GM12878 (cell line): ENCODE measurements around the gene NAE1. TPM values are rescaled to one million over a fixed set of nuclear protein-coding genes. Genes with fewer than 3 reads are reported as not detected.

Experiments
- ATAC-seq: fragments of 200-7000 bp; cut with Tn5 transposase; 3 replicates; pipeline ENCODE4 v1.9.1; 2020; ENCODE audit warnings: mild to moderate bottlenecking, moderate library complexity
- BruUV-seq: library from RNA; stranded (reverse); fragments of 400-500 nt; replicated peaks from 2 replicates; lab custom pipeline; 2021; lab: Mats Ljungman, UMichigan
- CTCF ChIA-PET: fragments of 300-600 bp; sonication (Branson Sonifier 250); formaldehyde crosslinking; extraction: SDS; loops from one replicate; lab custom pipeline; 2021; ENCODE audit warnings: inconsistent platforms; lab: Yijun Ruan, JAX
- POLR2A ChIA-PET: fragments of 350-600 bp; formaldehyde crosslinking; extraction: SDS; loops from one replicate; lab custom pipeline; 2021; ENCODE audit warnings: inconsistent platforms; lab: Charles Lee
- RAD21 ChIA-PET: fragments of 300-600 bp; sonication (Branson Sonifier 250); formaldehyde crosslinking; loops from one replicate; lab custom pipeline; 2023; ENCODE audit warnings: antibody characterized with exemption; ENCODE audit not compliant: unreplicated experiment; lab: Charles Lee
- SMC1A ChIA-PET: fragments of 300-600 bp; sonication (Branson Sonifier 250); formaldehyde crosslinking; loops from one replicate; lab custom pipeline; 2023; ENCODE audit not compliant: unreplicated experiment, uncharacterized antibody; lab: Charles Lee
- DNase-seq: peaks from one replicate; pipeline ENCODE4 v3.0.0-alpha.2; 2011; ENCODE audit warnings: low read depth, low spot score
- FAIRE-seq: peaks from 3 replicates; lab custom pipeline; 2011; peaks lifted over from hg19 to GRCh38; lab: Jason Lieb, UNC
- H2AFZ ChIP-seq: 2 replicates; pipeline ENCODE4 v1.6.0; 2011; ENCODE audit warnings: low read depth, low read length, control low read depth; ENCODE audit not compliant: control insufficient read depth
- H3K27ac ChIP-seq: 2 replicates; pipeline ENCODE4 v1.5.1; 2011; ENCODE audit warnings: control low read depth; ENCODE audit not compliant: control insufficient read depth, insufficient read depth
- H3K27me3 ChIP-seq, 2 experiments: replicated peaks in 1 of 2; 2 replicates each; pipeline versions ENCODE4 v1.6.0 to v1.6.1; 2011; ENCODE audit warnings: low read length in 1 of 2; ENCODE audit not compliant: control insufficient read depth in 2 of 2, insufficient read depth in 2 of 2
- H3K36me3 ChIP-seq, 2 experiments: 2 replicates each; pipeline ENCODE4 v1.5.1; 2011; ENCODE audit warnings: low read length in 1 of 2; ENCODE audit not compliant: control insufficient read depth in 2 of 2, insufficient read depth in 2 of 2
- H3K4me1 ChIP-seq: 2 replicates; pipeline ENCODE4 v1.6.1; 2011; ENCODE audit warnings: mild to moderate bottlenecking, low read length, moderate library complexity, mixed read lengths; ENCODE audit not compliant: control insufficient read depth, insufficient read depth
- H3K4me2 ChIP-seq: 2 replicates; pipeline ENCODE4 v1.6.0; 2011; ENCODE audit warnings: control low read depth; ENCODE audit not compliant: control insufficient read depth, insufficient read depth
- H3K4me3 ChIP-seq: fragments of 200-600 bp; sonication (generic); 2 replicates; pipeline ENCODE4 v1.5.1; 2016
- H3K79me2 ChIP-seq: 2 replicates; pipeline ENCODE4 v1.6.0; 2011; ENCODE audit warnings: low read length; ENCODE audit not compliant: control insufficient read depth, insufficient read depth
- H3K9ac ChIP-seq: 2 replicates; pipeline ENCODE4 v1.8.0; 2011; ENCODE audit warnings: low read length, control low read depth, mixed read lengths; ENCODE audit not compliant: control insufficient read depth, insufficient read depth
- H3K9me3 ChIP-seq: replicated peaks from 3 replicates; pipeline ENCODE4 v1.5.1; 2011; ENCODE audit warnings: mild to moderate bottlenecking, low read length; ENCODE audit not compliant: control insufficient read depth, insufficient read depth
- H4K20me1 ChIP-seq: 2 replicates; pipeline ENCODE4 v1.6.0; 2011; ENCODE audit not compliant: control insufficient read depth, insufficient read depth
- CHD2 ChIP-seq: IDR thresholded peaks from 2 replicates; pipeline ENCODE4 v1.6.1; 2011; ENCODE audit warnings: low read depth, low read length, improper control_type of control experiment, borderline replicate concordance
- ESRRA ChIP-seq: IDR thresholded peaks from 2 replicates; pipeline ENCODE4 v1.6.1; 2012; ENCODE audit warnings: mild to moderate bottlenecking, low read length, improper control_type of control experiment
- HDAC2 ChIP-seq: fragments of 200-600 bp; sonication (generic); IDR thresholded peaks from 2 replicates; pipeline ENCODE4 v1.6.1; 2017
- SUZ12 ChIP-seq: fragments of 200-600 bp; sonication (generic); IDR thresholded peaks from one replicate; pipeline ENCODE4 v1.6.1; 2018; ENCODE audit warnings: antibody characterized with exemption, mild to moderate bottlenecking; ENCODE audit not compliant: unreplicated experiment
- TCF12 ChIP-seq: IDR thresholded peaks from 2 replicates; pipeline ENCODE4 v1.6.1; 2011; ENCODE audit warnings: low read depth, mild to moderate bottlenecking, low read length
- ZNF24 ChIP-seq: fragments of 450-650 bp; IDR thresholded peaks from 2 replicates; pipeline ENCODE4 v1.6.1; 2017; ENCODE audit warnings: antibody characterized with exemption, mild to moderate bottlenecking
- ZNF384 ChIP-seq: IDR thresholded peaks from 2 replicates; pipeline ENCODE4 v1.6.1; 2012; ENCODE audit warnings: low read depth, mild to moderate bottlenecking, low read length, improper control_type of control experiment, borderline replicate concordance
- in situ Hi-C: fragments of 300-500 bp; cut with MboI; formaldehyde crosslinking; loops from 9 replicates; pipeline ENCODE4 v1.14.3; 2018; ENCODE audit warnings: mixed read lengths
- intact Hi-C: fragments of 100-400 bp; cut with micrococcal nuclease; formaldehyde crosslinking; loops from one replicate; pipeline ENCODE4 v1.14.2; 2022; ENCODE audit not compliant: unreplicated experiment
- polyA plus RNA-seq, 11 experiments: library from polyadenylated mRNA; depleted of rRNA in 4 of 11; unstranded in 6 of 11; stranded (reverse) in 5 of 11; fragments of >200 nt; fragmentation: Nextera tagmentation in 4 of 11; fragmentation: Illumina TruSeq in 1 of 11; extraction: Ambion mirVana in 4 of 11; extraction: Trizol in 1 of 11; gene quantifications; 1 replicate in 1 of 11; 2 replicates in 10 of 11; pipeline versions ENCODE4 v1.2.1 to v1.2.3, GENCODE V29; 2011 to 2016; ENCODE audit warnings: inconsistent platforms in 2 of 11, missing spikeins in 2 of 11, low read depth in 1 of 11
- total RNA-seq, 4 experiments: library from RNA; depleted of rRNA in 3 of 4; stranded (reverse); fragments of >200 nt in 3 of 4; fragmentation: Illumina TruSeq in 1 of 4; extraction: Trizol in 1 of 4; gene quantifications; 2 replicates each; pipeline versions ENCODE4 v1.2.1 to v1.2.3, GENCODE V29; 2013 to 2021
- TF ChIP-seq, protein P1 (sequence below): fragments of 450-650 bp; formaldehyde crosslinking; IDR thresholded peaks from 2 replicates; pipeline ENCODE4 v1.4.0; 2022; ENCODE audit warnings: mild to moderate bottlenecking, moderate library complexity

Gene NAE1
- total and polyA plus RNA-seq, 10 of the 15 experiments (the other 5 are each of a cell fraction or from before 2014, with no cell fraction given): 58.7 to 106 (median 78.7) TPM

DNA sequence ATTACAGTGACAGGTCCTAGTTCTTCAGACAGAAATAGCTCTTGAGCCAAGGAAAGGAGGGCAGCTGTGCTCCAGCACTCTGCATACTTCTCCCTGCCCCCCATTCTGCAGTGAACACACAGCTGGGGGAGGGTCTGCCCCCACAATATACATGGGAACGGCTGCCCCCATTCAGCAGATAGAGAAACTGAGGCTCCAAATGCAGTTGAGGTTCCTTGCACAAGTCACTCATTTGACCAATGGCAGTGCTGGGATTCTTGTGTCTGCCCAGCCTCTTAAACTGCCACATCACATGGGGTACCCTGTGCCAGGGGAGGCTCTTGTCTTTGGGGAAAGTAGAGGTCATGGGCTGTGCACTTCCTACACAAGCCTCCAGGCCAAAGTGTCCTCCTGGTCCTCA lies 38.6 kb upstream of the NAE1 start (continued):
- no peak for TF ChIP-seq ZNF384

DNA sequence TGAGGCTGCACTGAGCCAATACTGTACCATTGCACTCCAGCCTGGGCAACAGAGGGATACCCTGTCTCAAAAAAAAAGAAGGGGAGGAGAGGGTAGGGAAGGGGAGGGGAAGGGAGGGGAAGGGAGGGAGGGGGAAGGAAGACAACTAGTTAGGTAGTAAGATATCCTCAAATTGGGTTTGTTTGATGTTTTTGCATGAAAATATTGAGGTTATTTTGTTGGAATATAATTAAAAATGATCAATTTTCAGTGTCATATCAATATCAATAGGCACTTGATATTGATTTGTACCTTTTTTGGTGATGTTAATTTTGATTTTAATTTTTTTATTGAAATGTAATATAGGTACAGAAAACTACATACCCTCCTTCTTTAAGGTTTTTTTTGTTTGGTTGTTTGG lies 32.9 kb upstream of the NAE1 start:
- ATAC-seq (no peak), FAIRE-seq (no peak), DNase-seq (no peak)
- H3K4me2 ChIP-seq: no peak overlapping the region
- SMC1A ChIA-PET: no interaction called here
- no peak overlapping the region for H2AFZ ChIP-seq
- no peaks in the 10 kb centered on the region for H3K79me2 ChIP-seq
- no peak overlapping the region for H3K27ac ChIP-seq
- in situ Hi-C loops: loop anchor here (5.0 kb wide), 1 partner anchor 251 kb away; no protein-coding TSS in a partner anchor
- CTCF ChIA-PET: interaction anchor here (0.6 to 1.1 kb wide), 2 partner anchors 35 to 627 kb away, joined by 3 to 4 read pairs; no protein-coding TSS in a partner anchor
- RAD21 ChIA-PET: no interaction called here
- no peaks in the 10 kb centered on the region for H3K27me3 ChIP-seq
- H3K4me1 ChIP-seq: peaks cover 4% of the 10 kb centered on the region
- no peaks in the 10 kb centered on the region for H3K36me3 ChIP-seq
- intact Hi-C loops: no loop called here
- H3K9ac ChIP-seq: no peak overlapping the region
- no peaks in the 10 kb centered on the region for H4K20me1 ChIP-seq
- H3K9me3 ChIP-seq: no peaks in the 10 kb centered on the region
- POLR2A ChIA-PET: no interaction called here
- no peak for TF ChIP-seq ESRRA
- TF ChIP-seq ZNF24: no peak
- no peak for TF ChIP-seq TCF12
- TF ChIP-seq SUZ12: no peak
- TF ChIP-seq CHD2: no peak
- TF ChIP-seq, protein P1, sequence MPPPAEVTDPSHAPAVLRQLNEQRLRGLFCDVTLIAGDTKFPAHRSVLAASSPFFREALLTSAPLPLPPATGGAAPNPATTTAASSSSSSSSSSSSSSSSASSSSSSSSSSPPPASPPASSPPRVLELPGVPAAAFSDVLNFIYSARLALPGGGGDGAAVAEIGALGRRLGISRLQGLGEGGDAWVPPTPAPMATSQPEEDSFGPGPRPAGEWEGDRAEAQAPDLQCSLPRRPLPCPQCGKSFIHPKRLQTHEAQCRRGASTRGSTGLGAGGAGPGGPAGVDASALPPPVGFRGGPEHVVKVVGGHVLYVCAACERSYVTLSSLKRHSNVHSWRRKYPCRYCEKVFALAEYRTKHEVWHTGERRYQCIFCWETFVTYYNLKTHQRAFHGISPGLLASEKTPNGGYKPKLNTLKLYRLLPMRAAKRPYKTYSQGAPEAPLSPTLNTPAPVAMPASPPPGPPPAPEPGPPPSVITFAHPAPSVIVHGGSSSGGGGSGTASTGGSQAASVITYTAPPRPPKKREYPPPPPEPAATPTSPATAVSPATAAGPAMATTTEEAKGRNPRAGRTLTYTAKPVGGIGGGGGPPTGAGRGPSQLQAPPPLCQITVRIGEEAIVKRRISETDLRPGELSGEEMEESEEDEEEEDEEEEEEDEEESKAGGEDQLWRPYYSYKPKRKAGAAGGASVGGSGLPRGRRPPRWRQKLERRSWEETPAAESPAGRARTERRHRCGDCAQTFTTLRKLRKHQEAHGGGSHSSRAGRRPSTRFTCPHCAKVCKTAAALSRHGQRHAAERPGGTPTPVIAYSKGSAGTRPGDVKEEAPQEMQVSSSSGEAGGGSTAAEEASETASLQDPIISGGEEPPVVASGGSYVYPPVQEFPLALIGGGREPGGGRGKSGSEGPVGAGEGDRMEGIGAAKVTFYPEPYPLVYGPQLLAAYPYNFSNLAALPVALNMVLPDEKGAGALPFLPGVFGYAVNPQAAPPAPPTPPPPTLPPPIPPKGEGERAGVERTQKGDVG (CRISPR knock-in tag): no peak
- TF ChIP-seq HDAC2: no peak
- H3K4me3 ChIP-seq: no peak overlapping the region
- BruUV-seq: no TSS peak
